Mesenchymal stem cell (in vitro differentiated cells and primary cell): ENCODE data around the gene MAP3K6.

Experiments used
- DNase-seq: peaks from one replicate; pipeline ENCODE4 v3.0.0-alpha.2; 2013
- H2AFZ ChIP-seq: one replicate; pipeline ENCODE4 v1.6.1; 2013; ENCODE audit warnings: low read depth, mild to moderate bottlenecking, control low read depth, inconsistent platforms, low read length, moderate library complexity
- H2AK5ac ChIP-seq: 2 replicates; pipeline ENCODE4 v1.6.1; 2013; ENCODE audit warnings: low read length, moderate library complexity, mild to moderate bottlenecking, inconsistent platforms; ENCODE audit not compliant: severe bottlenecking
- H2BK120ac ChIP-seq: one replicate; pipeline ENCODE4 v1.6.1; 2013; ENCODE audit warnings: low read depth, mild to moderate bottlenecking, inconsistent platforms, low read length, moderate library complexity
- H2BK12ac ChIP-seq, 2 experiments: one replicate each; pipeline ENCODE4 v1.6.1; 2013; ENCODE audit warnings: inconsistent platforms in 2 of 2, low read length in 2 of 2, mild to moderate bottlenecking in 2 of 2, moderate library complexity in 2 of 2, control low read depth in 1 of 2
- H2BK15ac ChIP-seq: one replicate; pipeline ENCODE4 v1.6.1; 2013; ENCODE audit warnings: mild to moderate bottlenecking, low read depth, inconsistent platforms; ENCODE audit not compliant: poor library complexity, severe bottlenecking
- H2BK5ac ChIP-seq: 2 replicates; pipeline ENCODE4 v1.6.1; 2013; ENCODE audit warnings: low read depth, mild to moderate bottlenecking, low read length, control low read depth, inconsistent platforms; ENCODE audit not compliant: poor library complexity, severe bottlenecking
- H3K14ac ChIP-seq, 2 experiments: one replicate each; pipeline ENCODE4 v1.6.1; 2013; ENCODE audit warnings: inconsistent platforms in 2 of 2, low read length in 2 of 2, control low read depth in 1 of 2, mild to moderate bottlenecking in 1 of 2, moderate library complexity in 1 of 2
- H3K18ac ChIP-seq, 2 experiments: one replicate each; pipeline ENCODE4 v1.6.1; 2013; ENCODE audit warnings: inconsistent platforms in 2 of 2, low read length in 2 of 2, control low read depth in 1 of 2, low read depth in 1 of 2, mild to moderate bottlenecking in 1 of 2
- H3K23ac ChIP-seq, 2 experiments: one replicate each; pipeline ENCODE4 v1.6.1; 2013; ENCODE audit warnings: inconsistent platforms in 2 of 2, low read length in 2 of 2, mild to moderate bottlenecking in 2 of 2, moderate library complexity in 2 of 2, control low read depth in 1 of 2
- H3K27ac ChIP-seq: 2 replicates; pipeline ENCODE4 v1.5.1; 2013; ENCODE audit warnings: mild to moderate bottlenecking, moderate library complexity, low read length, control low read depth, inconsistent platforms; ENCODE audit not compliant: poor library complexity, severe bottlenecking
- H3K27me3 ChIP-seq, 2 experiments: 2 replicates each; pipeline versions ENCODE4 v1.6.1 to v1.7.0; 2013; ENCODE audit warnings: low read length in 2 of 2, mild to moderate bottlenecking in 2 of 2, moderate library complexity in 2 of 2, control low read depth in 1 of 2, inconsistent platforms in 1 of 2; ENCODE audit not compliant: control insufficient read depth in 1 of 2, insufficient read depth in 1 of 2
- H3K36me3 ChIP-seq, 2 experiments: 2 replicates each; pipeline versions ENCODE4 v1.6.1 to v1.7.0; 2013; ENCODE audit warnings: low read length in 2 of 2, control low read depth in 1 of 2, inconsistent platforms in 1 of 2, low read depth in 1 of 2, mild to moderate bottlenecking in 1 of 2; ENCODE audit not compliant: insufficient read depth in 2 of 2, control insufficient read depth in 1 of 2
- H3K4ac ChIP-seq, 2 experiments: one replicate each; pipeline ENCODE4 v1.6.1; 2013; ENCODE audit warnings: inconsistent platforms in 2 of 2, low read length in 2 of 2, mild to moderate bottlenecking in 2 of 2, moderate library complexity in 2 of 2, control low read depth in 1 of 2, low read depth in 1 of 2
- H3K4me1 ChIP-seq: 2 replicates; pipeline ENCODE4 v1.6.1; 2013; ENCODE audit warnings: low read depth, low read length, control low read depth; ENCODE audit not compliant: control insufficient read depth, insufficient read depth
- H3K4me2 ChIP-seq: 2 replicates; pipeline ENCODE4 v1.6.1; 2013; ENCODE audit warnings: low read length, mild to moderate bottlenecking, inconsistent platforms; ENCODE audit not compliant: poor library complexity, severe bottlenecking
- H3K4me3 ChIP-seq, 2 experiments: 2 replicates each; pipeline versions ENCODE4 v1.5.1 to v1.7.0; 2013; ENCODE audit warnings: low read length in 2 of 2, mild to moderate bottlenecking in 2 of 2, control low read depth in 1 of 2, low read depth in 1 of 2; ENCODE audit not compliant: insufficient read depth in 1 of 2
- H3K79me1 ChIP-seq: replicated peaks from 2 replicates; pipeline ENCODE4 v1.6.1; 2013; ENCODE audit warnings: mild to moderate bottlenecking, control low read depth, low read length, inconsistent platforms; ENCODE audit not compliant: poor library complexity, severe bottlenecking
- H3K9ac ChIP-seq: 2 replicates; pipeline ENCODE4 v1.7.0; 2013; ENCODE audit warnings: mild to moderate bottlenecking, low read length, moderate library complexity
- H3K9me3 ChIP-seq: 2 replicates; pipeline ENCODE4 v1.7.0; 2013; ENCODE audit warnings: mild to moderate bottlenecking, low read length; ENCODE audit not compliant: control insufficient read depth
- H4K8ac ChIP-seq: one replicate; pipeline ENCODE4 v1.6.1; 2013; ENCODE audit warnings: inconsistent platforms, mild to moderate bottlenecking, low read length, moderate library complexity
- H4K91ac ChIP-seq: one replicate; pipeline ENCODE4 v1.6.1; 2013; ENCODE audit warnings: mild to moderate bottlenecking, low read length, inconsistent platforms
- WGBS: methylation state at CpG from one replicate; pipeline ENCODE4 v1.1.7; 2013; ENCODE audit warnings: mixed read lengths; 5-methylcytosine and 5-hydroxymethylcytosine counted together

MAP3K6 gene

GRCh38 chr1:27360159-27361043 is 6.4 kb downstream of the MAP3K6 start:
- H3K27ac ChIP-seq, result no peak overlapping the region
- H4K91ac ChIP-seq, result peak overlapping the region; percentile 19
- H3K9me3 ChIP-seq, result no peaks in the 10 kb centered on the region
- H2BK5ac ChIP-seq, result no peak overlapping the region
- peak overlapping the region; percentile 9 for H4K8ac ChIP-seq
- H3K14ac ChIP-seq, result no peak overlapping the region
- peaks cover 11% of the 10 kb centered on the region for H3K79me1 ChIP-seq
- H2BK12ac ChIP-seq, result peak overlapping the region in 1 of 2 experiments; percentile 10
- no peaks in the 10 kb centered on the region for H3K27me3 ChIP-seq
- H3K23ac ChIP-seq, result no peak overlapping the region
- no peak overlapping the region for H2AK5ac ChIP-seq
- peak overlapping the region; percentile 15 for H2BK15ac ChIP-seq
- 31% methylated on average over 48 of the region's 71 CpGs for WGBS
- H3K4me2 ChIP-seq, result peak overlapping the region; percentile 4
- peaks cover 20% of the 10 kb centered on the region for H3K4me1 ChIP-seq
- H3K4ac ChIP-seq, result no peak overlapping the region
- peak overlapping the region in 1 of 2 experiments; percentile 32 for H3K18ac ChIP-seq
- no peak for DNase-seq
- H2BK120ac ChIP-seq, result no peak overlapping the region
- no peak overlapping the region for H3K4me3 ChIP-seq
- peaks cover 84 to 88% of the 10 kb centered on the region in 2 experiments for H3K36me3 ChIP-seq
- no peak overlapping the region for H3K9ac ChIP-seq
- no peak overlapping the region for H2AFZ ChIP-seq

GRCh38 chr1:27359822-27360158 is 7.0 kb downstream of the MAP3K6 start:
- H2AK5ac ChIP-seq, result no peak overlapping the region
- peak overlapping the region in 1 of 2 experiments; percentile 10 for H2BK12ac ChIP-seq
- H2BK5ac ChIP-seq, result no peak overlapping the region
- H3K4me1 ChIP-seq, result peaks cover 15% of the 10 kb centered on the region
- no peak overlapping the region for H4K91ac ChIP-seq
- no peak overlapping the region for H4K8ac ChIP-seq
- H3K79me1 ChIP-seq, result peaks cover 9% of the 10 kb centered on the region
- H3K9ac ChIP-seq, result no peak overlapping the region
- H3K23ac ChIP-seq, result no peak overlapping the region
- DNase-seq, result no peak
- no peak overlapping the region for H3K27ac ChIP-seq
- H2BK120ac ChIP-seq, result no peak overlapping the region
- H2BK15ac ChIP-seq, result no peak overlapping the region
- peaks cover 90 to 91% of the 10 kb centered on the region in 2 experiments for H3K36me3 ChIP-seq
- H2AFZ ChIP-seq, result no peak overlapping the region
- H3K4ac ChIP-seq, result no peak overlapping the region
- H3K18ac ChIP-seq, result no peak overlapping the region
- H3K4me3 ChIP-seq, result no peak overlapping the region
- H3K14ac ChIP-seq, result no peak overlapping the region
- H3K27me3 ChIP-seq, result no peaks in the 10 kb centered on the region
- no peaks in the 10 kb centered on the region for H3K9me3 ChIP-seq
- 68% methylated on average over 9 of the region's 9 CpGs for WGBS
- no peak overlapping the region for H3K4me2 ChIP-seq

- Histone ChIP-seq H3K23ac (no peak overlapping the region), H3K27ac (no peak overlapping the region)
- DNase-seq, result no peak
Observed at GRCh38 chr1:27358928-27359313, 7.8 kb downstream of the MAP3K6 start.

GRCh38 chr1:27358038-27358927 is 8.5 kb downstream of the MAP3K6 start:
- Histone ChIP-seq H3K79me1 (no peaks in the 10 kb centered on the region), H3K9me3 (no peaks in the 10 kb centered on the region), H3K18ac (no peak overlapping the region), H3K4me1 (peaks cover 12% of the 10 kb centered on the region), H3K4me2 (no peak overlapping the region), H4K8ac (no peak overlapping the region), H2BK120ac (no peak overlapping the region), H2BK12ac (no peak overlapping the region), H3K27ac (no peak overlapping the region), H2AFZ (no peak overlapping the region), H3K4me3 (no peak overlapping the region), H2BK5ac (no peak overlapping the region), H3K27me3 (no peaks in the 10 kb centered on the region), H3K9ac (no peak overlapping the region), H3K4ac (no peak overlapping the region), H3K36me3 (peaks cover 81 to 86% of the 10 kb centered on the region in 2 experiments), H3K23ac (no peak overlapping the region), H2AK5ac (no peak overlapping the region), H2BK15ac (no peak overlapping the region), H3K14ac (no peak overlapping the region), H4K91ac (no peak overlapping the region)
- WGBS, result 97% methylated on average over 17 of the region's 21 CpGs
- no peak for DNase-seq

More at GRCh38 chr1:27358928-27359313, 7.8 kb downstream of the MAP3K6 start:
- H3K9me3 ChIP-seq, result no peaks in the 10 kb centered on the region
- no peak overlapping the region for H3K18ac ChIP-seq
- H3K4ac ChIP-seq, result no peak overlapping the region
- H3K4me2 ChIP-seq, result no peak overlapping the region
- no peak overlapping the region for H2AK5ac ChIP-seq
- H3K4me3 ChIP-seq, result no peak overlapping the region
- no peak overlapping the region for H2BK5ac ChIP-seq
- no peak overlapping the region for H2BK12ac ChIP-seq
- H4K8ac ChIP-seq, result no peak overlapping the region
- H3K14ac ChIP-seq, result no peak overlapping the region
- no peaks in the 10 kb centered on the region for H3K27me3 ChIP-seq
- peaks cover 83 to 86% of the 10 kb centered on the region in 2 experiments for H3K36me3 ChIP-seq
- no peak overlapping the region for H2AFZ ChIP-seq
- no peak overlapping the region for H2BK15ac ChIP-seq
- H4K91ac ChIP-seq, result no peak overlapping the region
- no peak overlapping the region for H2BK120ac ChIP-seq
- H3K4me1 ChIP-seq, result peaks cover 12% of the 10 kb centered on the region
- 97% methylated on average over 5 of the region's 5 CpGs for WGBS
- H3K9ac ChIP-seq, result no peak overlapping the region
- H3K79me1 ChIP-seq, result peaks cover under 1% of the 10 kb centered on the region
